NCI-H1694 treated with DMSO at 0.1 percent for 48 hours (cell line): ENCODE data around the gene PRKCE.

Source experiments
- DNase-seq: peaks from one replicate; lab custom pipeline; 2025; lab: John Stamatoyannopoulos, UW

PRKCE gene

GRCh38 chr2:46119453-46119852, 468.0 kb downstream of the PRKCE start:
- DNase-seq: no peak

DNA sequence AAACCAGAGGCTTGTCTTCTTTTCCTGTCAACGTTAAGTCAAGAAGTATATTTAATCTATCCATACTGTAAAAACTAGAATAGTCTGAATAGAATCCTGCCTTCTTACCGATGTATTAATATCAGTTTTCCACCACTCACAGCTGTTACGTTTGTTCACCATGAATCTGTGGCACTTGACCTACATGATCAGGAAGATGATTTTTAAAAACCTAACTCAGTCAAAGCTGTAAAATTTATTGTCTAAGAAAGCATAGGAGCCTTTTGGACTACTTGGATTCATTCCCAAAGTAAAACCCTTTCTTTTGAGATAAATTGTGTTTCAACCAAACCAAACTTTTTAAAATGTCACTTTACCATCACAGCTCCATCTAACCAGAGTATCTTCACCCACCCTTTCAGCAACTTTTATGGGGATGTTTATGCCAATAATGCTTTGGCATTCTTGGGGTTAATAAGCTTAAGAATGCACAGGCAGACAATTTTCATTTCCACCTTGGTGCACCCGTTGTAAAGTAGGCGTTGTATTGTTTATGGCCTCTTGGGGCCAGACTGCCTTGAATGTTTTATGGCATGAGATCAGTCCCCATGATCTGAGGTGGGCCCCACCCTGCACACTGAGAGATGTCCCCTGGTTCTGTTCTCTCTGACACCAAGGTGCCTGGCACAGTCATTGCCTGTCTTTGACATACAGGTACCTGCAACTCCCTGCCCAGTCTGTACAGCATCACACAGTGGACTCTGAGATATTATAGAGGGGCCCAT, 469.5 kb downstream of the PRKCE start:
- DNase-seq: no peak

DNA sequence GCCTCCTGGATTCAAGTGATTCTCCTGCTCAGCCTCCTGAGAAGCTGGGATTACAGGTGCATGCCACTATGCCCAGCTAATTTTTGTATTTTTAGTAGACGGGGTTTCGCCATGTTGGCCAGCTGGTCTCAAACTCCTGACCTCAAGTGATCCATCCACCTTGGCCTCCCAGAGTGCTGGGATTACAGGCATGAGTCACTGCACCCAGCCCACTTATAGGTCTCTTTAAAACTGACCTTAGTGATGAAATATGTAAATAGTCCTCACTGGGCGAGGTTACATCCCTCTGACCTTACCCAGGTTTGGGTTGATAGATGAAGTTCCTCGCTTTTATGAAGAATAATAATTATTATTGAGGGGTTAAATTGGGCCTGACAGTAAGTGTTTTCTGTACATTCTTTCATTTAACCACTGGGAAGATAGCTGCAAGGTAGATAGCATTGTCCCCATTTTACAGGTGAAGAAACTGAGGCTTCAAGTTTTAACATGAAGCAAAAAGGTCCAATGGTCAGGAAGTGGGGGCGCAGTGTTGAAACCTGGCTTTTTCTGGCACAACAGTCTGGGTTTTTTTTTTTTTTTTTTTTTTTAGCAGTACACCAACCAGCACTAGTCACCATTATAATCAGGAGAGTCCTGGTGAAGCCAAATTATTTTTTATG, 471.0 kb downstream of the PRKCE start:
- DNase-seq: no peak

DNA sequence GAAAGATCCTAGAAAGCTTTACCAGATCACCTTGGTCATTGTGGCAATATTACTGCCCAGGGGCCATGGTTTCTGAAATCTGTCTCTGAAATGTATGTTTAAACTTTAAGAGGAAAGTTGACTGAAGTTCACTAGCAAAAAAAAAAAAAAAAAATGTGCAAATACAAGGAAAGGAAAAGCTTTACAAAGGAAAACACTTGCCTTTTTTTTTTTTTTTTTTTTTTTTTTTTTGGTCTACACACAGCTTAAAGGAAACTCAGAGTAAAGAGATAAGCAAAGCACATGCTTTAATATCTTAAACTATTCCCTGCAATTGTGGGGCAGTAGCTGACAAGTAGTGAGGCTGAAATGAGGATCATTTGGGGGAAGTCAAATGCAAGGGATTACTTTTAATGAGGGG, 471.5 kb downstream of the PRKCE start:
- no peak for DNase-seq

DNA sequence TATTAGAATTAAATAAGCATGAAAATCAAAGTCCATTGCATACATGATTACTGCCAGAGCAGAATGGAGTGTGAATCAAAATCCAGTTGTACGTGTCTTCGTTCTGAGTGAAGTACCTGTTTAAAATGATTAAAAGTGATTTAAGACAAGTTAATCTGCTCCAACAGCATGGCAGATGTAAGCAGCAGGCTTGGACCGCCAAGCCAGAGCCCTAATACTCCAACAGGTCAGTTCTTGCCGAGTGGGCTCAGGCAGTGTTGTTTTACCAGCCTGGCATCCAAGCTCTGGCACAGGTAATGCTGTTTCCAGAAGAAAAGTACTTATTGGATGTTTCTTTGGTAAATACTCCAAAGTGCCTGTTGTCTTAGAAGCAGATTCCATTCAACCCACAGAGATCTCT, 474.3 kb downstream of the PRKCE start:
- DNase-seq: no peak

DNA sequence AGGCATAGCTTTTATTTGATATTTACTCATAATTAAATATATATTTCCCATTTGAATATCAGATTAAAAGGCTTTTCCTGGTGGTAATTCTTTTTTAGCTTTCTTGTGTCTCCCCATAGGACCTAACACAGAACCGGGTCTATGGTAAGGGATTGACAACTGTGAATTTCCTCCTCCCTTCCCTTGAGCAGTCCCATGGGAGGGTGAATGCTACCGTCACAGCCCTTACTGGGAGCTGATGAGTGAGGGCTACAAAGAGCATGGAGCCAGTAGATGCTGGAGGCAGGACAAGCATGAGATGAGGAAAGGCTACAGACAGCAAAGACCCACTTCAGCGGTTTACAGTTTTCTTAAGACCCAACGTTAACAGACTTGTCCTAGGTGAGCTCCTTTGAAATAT, 475.1 kb downstream of the PRKCE start:
- DNase-seq: no peak

DNA sequence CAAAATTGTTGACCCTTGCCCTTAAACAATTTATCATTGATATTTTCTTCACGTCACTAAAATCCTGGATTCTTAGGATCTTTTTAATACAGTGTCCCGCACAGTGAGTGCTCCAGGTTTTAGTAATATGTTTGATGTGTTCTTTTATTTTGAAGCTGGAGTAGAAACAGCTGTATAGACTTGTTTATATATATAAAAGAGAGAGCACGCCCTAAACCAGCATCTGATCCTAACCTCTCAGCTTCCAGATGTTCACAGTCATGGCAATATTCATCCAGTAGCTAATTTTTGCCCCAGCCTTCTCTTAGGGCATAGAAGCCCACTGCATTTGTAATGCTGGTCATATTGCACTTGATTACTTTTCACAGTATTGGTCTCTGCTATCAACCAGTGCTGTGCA, 475.7 kb downstream of the PRKCE start:
- no peak for DNase-seq

DNA sequence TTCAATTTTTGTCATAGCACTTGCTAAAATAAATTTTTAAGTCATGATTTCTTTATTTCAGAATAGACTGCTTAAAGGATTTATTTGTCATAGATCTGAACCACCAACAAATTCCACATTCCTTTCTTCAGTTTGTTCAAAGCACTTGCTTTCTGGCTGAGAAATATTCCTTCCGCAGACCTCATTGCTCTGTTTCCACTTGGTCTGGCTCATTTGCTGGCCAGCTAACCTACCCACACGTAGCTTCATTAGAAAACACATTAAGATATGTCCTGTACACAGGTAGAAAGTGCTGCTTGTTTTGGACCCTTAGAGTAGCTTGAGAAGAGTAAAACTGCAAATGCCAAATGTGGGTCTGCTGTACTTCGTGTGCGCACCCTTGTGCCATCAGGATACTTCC, 479.0 kb downstream of the PRKCE start:
- DNase-seq: no peak

DNA sequence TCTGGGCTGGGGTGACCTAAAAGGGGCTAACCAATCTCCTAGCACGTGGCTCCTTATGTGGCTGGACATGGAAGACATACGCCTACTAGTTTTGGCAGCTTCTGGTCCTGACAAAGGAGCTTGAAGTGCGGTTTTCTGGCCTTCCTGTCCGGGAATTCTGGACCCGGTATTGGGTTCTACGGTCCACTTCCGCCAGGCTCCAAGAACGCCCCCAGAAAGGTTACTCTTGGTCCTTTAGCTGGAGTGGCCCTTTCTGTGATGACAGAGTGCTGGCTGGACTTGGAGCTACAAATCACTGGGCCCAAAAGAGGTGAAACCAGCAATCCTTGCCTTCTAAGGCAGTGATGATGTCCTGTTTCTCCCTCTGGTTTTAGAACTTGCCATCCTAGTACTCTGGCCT, 481.5 kb downstream of the PRKCE start:
- DNase-seq: no peak

DNA sequence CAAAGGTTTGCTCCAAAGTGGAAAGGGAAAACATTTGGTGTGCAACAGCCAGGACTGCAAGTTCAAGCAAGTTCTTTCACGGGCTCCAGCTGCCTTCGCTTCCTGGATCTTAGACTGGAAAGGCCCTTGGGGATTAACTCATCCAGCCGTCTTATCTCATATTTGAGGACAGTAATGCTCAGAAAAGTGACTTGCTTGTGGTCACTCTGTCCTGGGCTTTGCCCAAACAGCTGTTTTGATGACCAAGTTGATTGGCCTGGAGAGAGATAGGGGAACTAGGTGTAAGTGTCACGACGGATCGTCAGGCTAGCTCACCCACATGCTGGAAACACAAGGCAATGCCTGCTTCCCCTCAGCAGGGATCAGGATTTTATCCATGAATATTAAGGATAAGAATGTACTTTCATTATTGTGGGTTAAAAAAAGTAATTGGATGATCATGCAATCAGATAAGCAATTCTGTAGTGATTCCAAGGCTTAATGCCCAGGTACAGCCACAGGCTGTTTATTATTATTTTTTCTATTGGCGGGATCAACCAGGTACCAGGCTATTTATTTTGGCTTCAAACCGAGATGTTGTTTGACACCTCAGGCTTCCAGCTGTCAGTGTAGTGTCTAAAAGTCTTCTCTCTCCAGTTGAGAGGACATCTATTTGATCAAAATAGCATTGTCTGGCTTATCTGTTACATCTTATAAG, 483.2 kb downstream of the PRKCE start:
- peak; percentile 86 for DNase-seq

DNA sequence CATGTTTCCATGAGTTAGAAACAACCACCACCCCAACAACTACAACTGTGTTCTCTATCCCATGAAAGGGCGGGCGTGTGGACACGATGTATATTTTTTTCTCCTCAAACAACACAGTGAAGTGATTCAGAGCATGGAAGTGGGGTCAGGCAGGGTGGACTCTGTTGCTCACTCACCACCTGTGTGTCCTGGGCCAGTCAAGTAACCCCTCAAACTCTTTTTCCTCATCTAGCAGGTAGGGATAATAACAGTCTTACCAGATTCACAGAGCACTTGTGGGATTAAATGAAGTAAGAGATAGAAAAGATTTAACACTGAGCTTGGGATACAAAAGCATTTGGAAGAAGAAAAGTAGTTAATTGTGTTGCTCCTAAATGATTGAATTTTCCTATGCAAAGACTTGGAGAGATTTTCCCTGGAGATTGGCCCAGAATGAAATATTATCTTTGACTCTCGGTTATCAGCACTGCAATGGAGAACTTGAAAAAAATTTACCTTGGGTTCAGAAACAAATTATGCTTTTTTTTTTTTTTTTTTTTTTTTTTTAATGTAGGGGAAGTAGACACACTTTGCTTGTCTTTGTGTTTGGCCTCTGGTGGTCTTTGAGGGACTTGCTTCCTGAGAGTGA, 483.9 kb downstream of the PRKCE start:
- peak; percentile 22 for DNase-seq

- no peak for DNase-seq
These were observed 484.5 kb downstream of the PRKCE start for GRCh38 chr2:46135958-46136357.

- DNase-seq: no peak
These were observed 485.0 kb downstream of the PRKCE start for GRCh38 chr2:46136481-46136880.

- DNase-seq: no peak
These were observed 485.5 kb downstream of the PRKCE start for GRCh38 chr2:46136953-46137352.

GRCh38 chr2:46142546-46143428, 491.3 kb downstream of the PRKCE start:
- DNase-seq: no peak

GRCh38 chr2:46143429-46144132, 492.1 kb downstream of the PRKCE start:
- DNase-seq: no peak

GRCh38 chr2:46144133-46144800, 492.8 kb downstream of the PRKCE start:
- no peak for DNase-seq

DNA sequence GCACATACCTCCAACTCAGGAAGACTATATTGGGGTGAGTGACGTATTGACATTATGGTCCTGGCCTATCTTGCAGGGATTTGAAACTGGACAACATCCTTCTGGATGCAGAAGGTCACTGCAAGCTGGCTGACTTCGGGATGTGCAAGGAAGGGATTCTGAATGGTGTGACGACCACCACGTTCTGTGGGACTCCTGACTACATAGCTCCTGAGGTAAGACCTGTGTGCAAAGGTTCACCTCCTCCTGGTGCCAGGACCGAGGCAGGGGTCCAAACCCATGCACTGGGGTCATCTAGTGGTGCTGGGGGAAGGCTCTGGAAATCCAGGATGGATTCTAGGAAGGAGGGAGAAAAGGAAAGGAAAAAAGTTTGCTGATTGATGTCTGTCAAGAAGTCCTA, 493.5 kb downstream of the PRKCE start:
- no peak for DNase-seq

- no peak for DNase-seq
These were observed 494.4 kb downstream of the PRKCE start for GRCh38 chr2:46145840-46146239.

- DNase-seq: no peak
These were observed 495.5 kb downstream of the PRKCE start for GRCh38 chr2:46146866-46147502.
